HG02678 (cell line): ENCODE measurements around the gene KCNMA1.
"Not testable (repeated sequence)": the region's sequence is repeated elsewhere in the genome, so short reads cannot be mapped to it uniquely, and the experiment has no call there.

Source experiments
- ATAC-seq: cut with Tn5 transposase; IDR thresholded peaks from one replicate; pipeline ENCODE4 v1.9.1; 2021; ENCODE audit warnings: mild to moderate bottlenecking, moderate library complexity; ENCODE audit not compliant: unreplicated experiment

KCNMA1 gene

GRCh38 chr10:77539147-77539935 lies 98.3 kb downstream of the KCNMA1 start:
- ATAC-seq: no peak

GRCh38 chr10:77537720-77538373 lies 99.8 kb downstream of the KCNMA1 start:
- no peak for ATAC-seq

- ATAC-seq: no peak
Observed at GRCh38 chr10:77537071-77537470, 100.5 kb downstream of the KCNMA1 start.

- ATAC-seq: no peak
Observed at GRCh38 chr10:77533887-77534278, 103.7 kb downstream of the KCNMA1 start.

- no peak for ATAC-seq
Observed at GRCh38 chr10:77533146-77533886, 104.3 kb downstream of the KCNMA1 start.

- ATAC-seq: no peak
Observed at GRCh38 chr10:77532068-77532467, 105.5 kb downstream of the KCNMA1 start.

GRCh38 chr10:77531441-77532001 lies 106.1 kb downstream of the KCNMA1 start:
- ATAC-seq: no peak

- no peak for ATAC-seq
Observed at GRCh38 chr10:77530011-77530410, 107.6 kb downstream of the KCNMA1 start.

- ATAC-seq: no peak
Observed at GRCh38 chr10:77529050-77529576, 108.5 kb downstream of the KCNMA1 start.

GRCh38 chr10:77527839-77528238 lies 109.8 kb downstream of the KCNMA1 start:
- no peak for ATAC-seq

- no peak for ATAC-seq
Observed at GRCh38 chr10:77526868-77527617, 110.6 kb downstream of the KCNMA1 start.

- no peak for ATAC-seq
Observed at GRCh38 chr10:77524281-77524711, 113.3 kb downstream of the KCNMA1 start.

GRCh38 chr10:77522268-77522809 lies 115.3 kb downstream of the KCNMA1 start:
- no peak for ATAC-seq

GRCh38 chr10:77520995-77521394 lies 116.6 kb downstream of the KCNMA1 start:
- no peak for ATAC-seq

GRCh38 chr10:77520290-77520689 lies 117.3 kb downstream of the KCNMA1 start:
- ATAC-seq: no peak

GRCh38 chr10:77519791-77520190 lies 117.8 kb downstream of the KCNMA1 start:
- ATAC-seq: not testable (repeated sequence)

GRCh38 chr10:77518910-77519274 lies 118.7 kb downstream of the KCNMA1 start:
- ATAC-seq: no peak

- ATAC-seq: no peak
Observed at GRCh38 chr10:77518241-77518909, 119.2 kb downstream of the KCNMA1 start.

GRCh38 chr10:77516575-77516974 lies 121.0 kb downstream of the KCNMA1 start:
- ATAC-seq: no peak

GRCh38 chr10:77514870-77515269 lies 122.7 kb downstream of the KCNMA1 start:
- ATAC-seq: no peak
